Uterus (tissue), 4 donors: ENCODE measurements around the gene GJC2. TPM values are rescaled to one million over a fixed set of nuclear protein-coding genes. Genes with fewer than 3 reads are reported as not detected.
A peak's percentile ranks its signal among the peaks of the same experiment; 100 is the strongest.
"Not testable (repeated sequence)": the region's sequence is repeated elsewhere in the genome, so short reads cannot be mapped to it uniquely, and the experiment has no call there.

Experiments used
- DNase-seq, 2 donors: peaks; one replicate each; pipeline ENCODE4 v3.0.0-alpha.2; 2019 to 2020
- H3K27ac ChIP-seq, 2 donors: fragments of 200-600 bp; sonication (generic); 1 replicate in 1 of 2; 2 replicates in 1 of 2; pipeline ENCODE4 v1.5.1; 2016 to 2018
- H3K27me3 ChIP-seq, 2 donors: fragments of 200-600 bp; sonication (generic); one replicate each; pipeline ENCODE4 v1.5.1; 2018 to 2019; ENCODE audit warnings: control low read depth in 1 of 2
- H3K36me3 ChIP-seq, 2 donors: fragments of 200-600 bp; sonication (generic); one replicate each; pipeline ENCODE4 v1.5.1; 2019; ENCODE audit warnings: control low read depth in 1 of 2
- H3K4me1 ChIP-seq, 2 donors: fragments of 200-600 bp; sonication (generic); one replicate each; pipeline ENCODE4 v1.5.1; 2018 to 2019; ENCODE audit warnings: control low read depth in 1 of 2
- H3K4me3 ChIP-seq, 2 donors: fragments of 200-600 bp; sonication (generic); 1 replicate in 1 of 2; 2 replicates in 1 of 2; pipeline ENCODE4 v1.5.1; 2018 to 2019; ENCODE audit warnings: mild to moderate bottlenecking in 1 of 2
- H3K9me3 ChIP-seq, 2 donors: fragments of 200-600 bp; sonication (generic); one replicate each; pipeline ENCODE4 v1.5.1; 2019; ENCODE audit warnings: control low read depth in 1 of 2
- POLR2A ChIP-seq, 2 donors: fragments of 450-650 bp; IDR thresholded peaks; one replicate each; pipeline ENCODE4 v1.6.1; 2016; ENCODE audit warnings: antibody characterized with exemption in 2 of 2, mild to moderate bottlenecking in 1 of 2, moderate library complexity in 1 of 2
- intact Hi-C: fragments of 100-400 bp; cut with DNase I; formaldehyde crosslinking; loops from one replicate; pipeline ENCODE4 v1.15.1; 2023; ENCODE audit warnings: low total_unique reads
- total RNA-seq, 4 donors: library from RNA; depleted of rRNA in 3 of 4; stranded (reverse); fragments of >200 nt in 3 of 4; gene quantifications; one replicate each; pipeline versions ENCODE4 v1.1.0 to v1.2.4, GENCODE V29; 2014 to 2023
- TF ChIP-seq, protein P1 (sequence below), 4 experiments: fragments of 200-600 bp in 2 of 4; fragments of 450-650 bp in 2 of 4; sonication (generic) in 2 of 4; IDR thresholded peaks; one replicate each; pipeline ENCODE4 v1.5.1; 2016 to 2019; ENCODE audit warnings: antibody characterized with exemption in 4 of 4, mild to moderate bottlenecking in 2 of 4, moderate library complexity in 1 of 4
- donor health status: DM: yes; HTN: yes; CAD: no.

Gene GJC2
- total RNA-seq, 4 donors from 2014 or later = 2.6 to 25.8 (median 10.7) TPM

DNA sequence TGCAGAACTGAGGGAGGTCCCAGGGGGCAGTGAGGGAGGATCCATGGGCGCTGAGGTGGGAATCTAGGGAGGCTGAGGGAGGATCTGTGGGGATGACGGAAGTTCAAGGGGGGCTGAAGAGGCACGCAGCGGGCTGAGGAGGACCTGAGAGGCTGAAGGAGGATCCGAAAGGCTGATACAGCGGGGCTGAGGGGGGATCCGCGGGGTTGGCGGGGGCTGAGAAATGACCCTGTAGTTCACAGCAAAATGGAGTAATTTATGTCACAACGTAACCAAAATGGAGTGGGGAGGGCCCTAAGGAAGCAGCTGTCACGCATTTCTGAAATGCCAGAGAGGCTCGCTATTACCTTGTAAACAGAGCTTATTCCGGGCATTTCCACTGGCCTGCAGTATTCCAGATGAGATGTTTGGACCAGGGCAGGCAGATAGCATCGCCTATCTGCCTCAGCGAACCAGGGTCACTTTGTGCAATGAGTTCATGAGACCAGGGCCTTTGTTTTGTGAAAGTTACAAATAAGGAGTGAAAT, 39.7 kb upstream of the GJC2 start:
- Histone ChIP-seq H3K36me3 (no peaks in the 10 kb centered on the region), H3K4me1 (peaks cover 0 to 12% of the 10 kb centered on the region in 2 donors), H3K27me3 (no peaks in the 10 kb centered on the region), H3K4me3 (peak overlapping the region; percentile 71 to 82), H3K27ac (peak overlapping the region; percentile 94 to 97), H3K9me3 (no peaks in the 10 kb centered on the region)
- TF ChIP-seq POLR2A (IDR thresholded peaks at IDR 0.05) = no peak
- TF ChIP-seq, protein P1, sequence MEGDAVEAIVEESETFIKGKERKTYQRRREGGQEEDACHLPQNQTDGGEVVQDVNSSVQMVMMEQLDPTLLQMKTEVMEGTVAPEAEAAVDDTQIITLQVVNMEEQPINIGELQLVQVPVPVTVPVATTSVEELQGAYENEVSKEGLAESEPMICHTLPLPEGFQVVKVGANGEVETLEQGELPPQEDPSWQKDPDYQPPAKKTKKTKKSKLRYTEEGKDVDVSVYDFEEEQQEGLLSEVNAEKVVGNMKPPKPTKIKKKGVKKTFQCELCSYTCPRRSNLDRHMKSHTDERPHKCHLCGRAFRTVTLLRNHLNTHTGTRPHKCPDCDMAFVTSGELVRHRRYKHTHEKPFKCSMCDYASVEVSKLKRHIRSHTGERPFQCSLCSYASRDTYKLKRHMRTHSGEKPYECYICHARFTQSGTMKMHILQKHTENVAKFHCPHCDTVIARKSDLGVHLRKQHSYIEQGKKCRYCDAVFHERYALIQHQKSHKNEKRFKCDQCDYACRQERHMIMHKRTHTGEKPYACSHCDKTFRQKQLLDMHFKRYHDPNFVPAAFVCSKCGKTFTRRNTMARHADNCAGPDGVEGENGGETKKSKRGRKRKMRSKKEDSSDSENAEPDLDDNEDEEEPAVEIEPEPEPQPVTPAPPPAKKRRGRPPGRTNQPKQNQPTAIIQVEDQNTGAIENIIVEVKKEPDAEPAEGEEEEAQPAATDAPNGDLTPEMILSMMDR (IDR thresholded peaks at IDR 0.05) = no peak
- DNase-seq = peak in 1 of 2 donors; percentile 52
- intact Hi-C loops = no loop called here

DNA sequence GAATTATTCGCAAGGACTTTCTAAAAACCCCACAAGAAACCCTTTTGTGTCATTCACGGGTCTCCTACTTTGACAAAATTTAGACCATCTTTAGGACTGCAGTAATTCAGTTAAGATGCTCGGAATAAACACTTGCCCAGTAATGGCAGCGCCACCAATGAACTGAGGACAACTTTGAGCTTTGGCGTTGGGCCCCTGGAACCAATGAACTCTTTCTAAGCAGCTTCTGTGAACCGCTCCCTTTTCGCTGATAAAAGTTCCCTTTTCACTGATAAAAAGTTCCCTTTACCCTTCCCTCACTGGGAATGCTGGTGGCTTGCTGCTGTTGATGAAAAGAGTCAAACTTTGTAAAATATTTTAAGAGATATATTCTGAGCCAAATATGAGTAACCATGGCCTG, 39.2 kb upstream of the GJC2 start:
- no peak for TF ChIP-seq POLR2A (IDR thresholded peaks at IDR 0.05)
- TF ChIP-seq, protein P1 (IDR thresholded peaks at IDR 0.05) = no peak
- H3K4me1 ChIP-seq = peaks cover 0 to 12% of the 10 kb centered on the region in 2 donors
- H3K9me3 ChIP-seq = no peaks in the 10 kb centered on the region
- H3K27me3 ChIP-seq = no peaks in the 10 kb centered on the region
- intact Hi-C loops = no loop called here
- peak overlapping the region; percentile 94 to 97 for H3K27ac ChIP-seq
- no peak for DNase-seq
- no peaks in the 10 kb centered on the region for H3K36me3 ChIP-seq
- H3K4me3 ChIP-seq = peak overlapping the region in 1 of 2 donors; percentile 71

DNA sequence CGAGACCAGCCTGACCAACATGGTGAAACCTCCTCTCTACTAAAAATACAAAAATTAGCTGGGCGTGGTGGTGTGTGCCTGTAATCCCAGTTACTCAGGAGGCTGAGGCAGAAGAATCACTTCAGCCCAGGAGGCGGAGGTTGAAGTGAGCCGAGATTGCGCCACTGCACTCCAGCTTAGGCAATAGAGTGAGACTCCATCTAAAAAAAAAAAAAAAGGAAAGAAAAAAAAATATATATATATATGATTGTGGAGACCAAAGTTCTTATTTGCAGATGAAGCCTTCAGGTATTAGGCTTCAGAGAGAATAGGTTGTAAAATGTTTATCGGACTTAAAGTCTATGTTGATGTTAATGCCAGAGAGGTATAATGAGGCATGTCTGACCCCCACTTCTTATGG, 38.4 kb upstream of the GJC2 start:
- H3K4me1 ChIP-seq = peaks cover 0 to 12% of the 10 kb centered on the region in 2 donors
- H3K9me3 ChIP-seq, H3K4me3 ChIP-seq, H3K36me3 ChIP-seq, H3K27ac ChIP-seq, H3K27me3 ChIP-seq, DNase-seq, intact Hi-C loops: not testable (repeated sequence)

DNA sequence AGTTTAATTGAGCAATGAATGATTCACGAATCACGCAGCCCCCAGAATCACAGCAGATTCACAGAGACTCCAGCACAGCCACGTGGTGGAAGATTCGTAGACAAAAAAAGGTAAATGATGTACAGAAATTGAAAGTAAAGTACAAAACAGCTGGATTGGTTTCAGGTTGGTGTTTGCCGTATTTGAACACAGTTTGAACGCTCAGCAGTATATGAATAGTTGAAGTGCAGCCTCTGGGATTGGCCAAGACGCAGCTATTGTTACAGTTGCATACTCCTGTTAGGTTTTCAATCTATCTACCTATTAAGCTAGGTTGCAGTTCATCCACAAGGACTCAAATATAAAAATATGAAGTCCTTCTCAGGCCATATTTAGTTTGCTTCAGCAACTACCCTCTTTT, 37.6 kb upstream of the GJC2 start:
- no peak for TF ChIP-seq POLR2A (IDR thresholded peaks at IDR 0.05)
- TF ChIP-seq, protein P1 (IDR thresholded peaks at IDR 0.05) = no peak
- H3K4me3 ChIP-seq = no peak overlapping the region
- intact Hi-C loops = no loop called here

DNA sequence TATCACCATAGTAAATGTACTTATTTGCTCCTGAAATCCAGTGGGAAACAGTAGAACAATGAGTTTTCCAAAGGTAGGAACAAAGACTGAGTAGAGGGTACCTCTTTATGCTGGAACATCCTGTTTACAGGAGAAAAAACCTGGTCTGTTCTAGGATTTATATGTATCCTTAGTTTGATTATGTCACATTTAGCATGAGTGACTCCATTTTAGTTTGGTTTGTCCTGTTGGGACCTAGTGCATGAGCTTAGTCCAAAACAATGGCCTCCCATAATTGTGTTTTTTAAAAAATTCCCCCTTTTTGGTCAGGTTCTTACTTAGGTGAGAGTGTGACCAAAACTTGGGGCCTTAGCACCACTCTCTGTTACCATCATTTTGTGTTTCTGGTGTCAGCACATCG, 37.1 kb upstream of the GJC2 start:
- intact Hi-C loops = no loop called here

More for the DNA sequence above, 37.6 kb upstream of the GJC2 start:
- Histone ChIP-seq H3K27me3 (no peaks in the 10 kb centered on the region), H3K36me3 (no peaks in the 10 kb centered on the region), H3K27ac (no peak overlapping the region), H3K4me1 (peaks cover 0 to 12% of the 10 kb centered on the region in 2 donors), H3K9me3 (no peaks in the 10 kb centered on the region)
- DNase-seq = no peak

More for the DNA sequence above, 37.1 kb upstream of the GJC2 start:
- Histone ChIP-seq H3K36me3 (no peaks in the 10 kb centered on the region), H3K9me3 (no peaks in the 10 kb centered on the region), H3K4me1 (peaks cover 0 to 11% of the 10 kb centered on the region in 2 donors), H3K27me3 (no peaks in the 10 kb centered on the region), H3K27ac (no peak overlapping the region), H3K4me3 (no peak overlapping the region)
- TF ChIP-seq POLR2A (IDR thresholded peaks at IDR 0.05) = no peak
- TF ChIP-seq, protein P1 (IDR thresholded peaks at IDR 0.05) = no peak
- DNase-seq = no peak
